Posterior cingulate gyrus (tissue), 11 donors: ENCODE data around the gene GRM4.

Experiments used
- DNase-seq, 10 donors: peaks; one replicate each; pipeline versions ENCODE4 v3.0.0 to v3.0.0-alpha.2; 2020 to 2021; ENCODE audit warnings: mixed read lengths in 3 of 10
- intact Hi-C: fragments of 100-400 bp; cut with DNase I; formaldehyde crosslinking; loops from one replicate; pipeline ENCODE4 v1.15.1; 2023

The GRM4 gene

DNA sequence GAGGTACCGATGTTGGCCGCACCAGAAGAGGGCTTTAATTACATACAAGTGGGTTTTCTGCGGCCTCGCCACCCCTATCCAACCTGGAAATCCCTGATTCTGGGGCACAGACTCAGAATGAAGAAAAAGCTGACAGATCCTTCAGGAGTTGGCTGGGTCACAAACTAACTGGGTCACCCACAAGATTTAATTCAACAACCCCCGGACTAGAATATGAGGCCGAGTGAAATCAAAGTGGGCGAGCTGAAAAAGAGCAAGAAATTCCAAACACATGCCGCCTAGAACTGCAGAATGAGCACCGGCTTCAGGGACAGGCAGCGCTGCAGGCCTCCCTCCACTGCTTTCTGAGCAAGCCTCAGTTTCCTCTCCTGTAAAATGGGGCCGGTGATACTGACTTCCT is 30.0 kb downstream of the GRM4 start:
- intact Hi-C loops = no loop called here
- DNase-seq = peak in 1 of 10 donors; percentile 6

DNA sequence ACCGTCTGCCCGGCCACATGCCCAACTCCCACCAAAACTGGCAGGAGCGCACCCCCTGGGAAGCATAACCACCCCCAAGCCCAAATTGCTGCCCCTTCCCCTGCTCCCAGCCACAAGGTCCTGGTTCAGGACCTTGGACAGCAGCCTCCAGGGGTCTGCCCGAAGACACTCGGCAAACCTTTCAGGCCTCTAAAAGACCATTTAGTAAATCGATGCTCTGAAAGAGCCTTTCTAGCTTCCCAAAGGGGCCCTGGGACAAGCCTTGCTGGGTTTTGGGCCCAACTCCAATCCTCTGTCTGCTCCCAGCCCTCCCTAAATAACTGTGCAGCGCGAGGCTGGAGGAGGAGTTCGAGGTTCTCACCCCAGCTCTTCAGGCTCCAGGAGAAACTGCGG is 30.5 kb downstream of the GRM4 start:
- intact Hi-C loops = no loop called here
- no peak for DNase-seq

DNA sequence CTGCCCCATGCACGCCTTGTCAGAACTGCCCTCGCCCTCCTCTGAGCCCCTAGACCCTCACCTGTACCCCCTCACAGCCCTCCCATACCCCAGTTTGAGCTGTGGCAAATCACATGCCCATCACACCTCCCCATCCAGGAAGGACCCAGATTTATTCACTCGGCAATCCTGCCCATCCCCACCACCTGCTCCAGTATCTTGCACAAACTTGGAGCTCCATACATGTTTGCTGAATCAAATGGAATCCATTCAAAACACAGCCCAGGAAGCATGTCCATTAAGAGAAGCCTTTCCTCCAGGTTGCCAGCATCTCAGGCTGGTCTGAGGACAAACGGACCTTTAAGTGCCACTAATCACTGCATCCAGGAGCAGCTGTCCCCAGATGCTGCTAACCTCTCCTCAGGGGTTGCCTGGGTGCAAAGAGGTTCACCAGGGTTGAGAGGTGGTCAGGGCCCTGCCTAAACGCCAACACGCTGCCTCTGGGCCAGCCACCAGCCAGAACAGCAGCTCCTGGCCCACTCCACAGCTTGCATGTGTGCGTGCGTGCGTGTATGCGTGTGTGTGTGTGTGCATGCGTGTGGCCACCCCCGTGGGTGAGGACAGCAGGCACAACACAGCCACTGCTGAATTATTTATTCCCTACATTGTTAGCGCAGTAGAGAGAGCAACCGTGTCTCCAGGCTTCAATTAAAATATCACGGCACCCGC is 31.0 kb downstream of the GRM4 start:
- peak in 1 of 10 donors; percentile 74 for DNase-seq
- intact Hi-C loops = no loop called here

DNA sequence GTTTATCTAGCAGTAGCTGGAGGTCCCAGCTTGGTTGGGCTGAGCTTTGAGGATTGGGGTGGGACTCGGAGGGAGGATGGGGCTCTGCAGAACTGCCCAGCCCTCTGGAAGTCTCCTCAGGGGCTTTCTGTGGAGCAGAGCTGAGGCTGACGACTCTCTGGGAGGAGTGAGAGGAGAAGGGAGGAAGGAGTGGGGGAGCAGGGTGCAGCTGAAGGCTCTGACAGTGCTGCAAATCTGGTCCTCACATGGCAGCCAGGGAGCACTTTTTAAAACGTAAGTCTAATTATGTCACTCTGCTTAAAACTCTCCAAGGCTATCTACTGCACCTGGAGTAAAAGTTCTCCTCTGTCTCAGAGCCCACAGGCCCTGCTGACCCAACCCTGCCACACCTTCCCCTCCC is 32.4 kb downstream of the GRM4 start:
- intact Hi-C loops = no loop called here
- no peak for DNase-seq

DNA sequence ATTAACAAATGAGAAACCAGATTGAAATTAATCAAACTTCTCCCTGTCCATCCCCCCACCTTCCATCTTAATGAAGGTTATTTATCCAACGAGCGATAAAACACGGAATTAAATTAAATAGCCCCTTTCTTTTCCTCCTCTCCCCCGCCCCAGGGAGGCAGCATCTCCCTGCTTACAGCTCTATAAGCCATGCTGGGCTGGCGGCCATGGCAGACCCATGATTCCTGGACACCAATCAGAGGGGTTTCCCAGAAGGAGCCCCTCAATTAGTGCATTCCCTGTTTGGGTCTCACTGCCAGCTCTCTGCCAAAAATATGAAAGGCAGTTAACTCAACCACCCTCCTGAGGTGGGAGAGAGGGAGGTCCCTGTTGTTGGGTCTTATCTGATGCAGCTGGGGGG is 33.8 kb downstream of the GRM4 start:
- intact Hi-C loops = no loop called here

DNA sequence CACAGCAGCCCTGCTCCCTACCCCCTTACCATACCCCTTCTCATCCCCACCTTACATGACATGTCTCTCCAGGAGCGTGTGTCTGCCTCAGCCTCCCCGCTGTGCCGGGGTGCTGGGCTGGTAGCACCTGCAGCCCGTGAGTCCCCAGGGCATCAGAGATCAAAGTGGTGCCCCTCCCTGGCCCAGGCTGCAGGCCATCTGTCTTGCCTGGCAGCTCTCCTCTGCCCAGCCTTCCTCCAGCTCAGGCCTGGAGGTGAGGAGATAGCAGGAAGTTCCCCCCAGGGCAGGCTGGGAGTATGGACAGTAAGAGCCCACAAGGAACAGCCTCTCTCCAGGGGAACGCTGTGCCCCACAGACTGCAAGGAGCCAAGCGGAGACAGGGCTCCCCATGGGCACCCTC is 35.3 kb downstream of the GRM4 start:
- intact Hi-C loops = no loop called here
- no peak for DNase-seq

More for the DNA sequence above, 33.8 kb downstream of the GRM4 start:
- no peak for DNase-seq

DNA sequence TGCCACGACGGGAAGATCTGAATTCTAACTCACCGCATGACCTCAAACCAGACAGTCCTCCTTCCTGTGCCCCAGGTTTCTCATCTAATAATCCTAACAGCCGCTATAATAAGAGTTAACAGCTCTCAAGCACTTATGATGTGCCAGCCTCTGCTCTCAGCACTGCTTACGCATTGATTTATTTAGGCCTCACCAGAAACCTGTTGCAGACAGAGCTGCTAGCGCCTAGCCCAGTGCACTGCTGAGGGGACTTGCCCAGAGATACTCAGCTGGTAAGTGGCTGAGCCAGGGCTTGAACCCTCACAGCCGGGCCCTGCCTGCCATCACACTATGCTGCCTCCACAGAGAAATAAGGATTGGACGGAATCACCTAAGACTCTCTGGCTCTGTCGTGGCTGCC is 37.7 kb downstream of the GRM4 start:
- intact Hi-C loops = no loop called here
- no peak for DNase-seq

DNA sequence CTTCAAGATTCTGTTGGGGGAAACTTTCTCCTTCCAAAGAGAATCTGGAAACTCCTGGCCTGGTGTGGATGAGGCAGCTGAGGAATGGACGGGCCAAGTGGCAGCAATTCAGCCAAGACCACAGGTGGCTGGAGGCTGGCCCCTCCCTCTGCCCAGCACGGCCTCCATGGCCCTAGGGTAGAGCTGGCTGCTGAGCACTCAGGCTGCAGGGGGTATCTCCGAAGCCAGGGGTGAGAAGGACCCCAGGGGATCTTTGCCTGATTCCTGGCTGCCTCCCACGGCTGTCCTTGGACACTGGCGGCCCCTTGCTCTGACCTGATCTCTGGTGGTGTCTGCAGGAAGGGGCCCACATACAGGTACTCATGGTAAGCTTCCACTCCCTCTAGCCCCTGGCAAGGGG is 39.0 kb downstream of the GRM4 start:
- no peak for DNase-seq
- intact Hi-C loops = no loop called here

DNA sequence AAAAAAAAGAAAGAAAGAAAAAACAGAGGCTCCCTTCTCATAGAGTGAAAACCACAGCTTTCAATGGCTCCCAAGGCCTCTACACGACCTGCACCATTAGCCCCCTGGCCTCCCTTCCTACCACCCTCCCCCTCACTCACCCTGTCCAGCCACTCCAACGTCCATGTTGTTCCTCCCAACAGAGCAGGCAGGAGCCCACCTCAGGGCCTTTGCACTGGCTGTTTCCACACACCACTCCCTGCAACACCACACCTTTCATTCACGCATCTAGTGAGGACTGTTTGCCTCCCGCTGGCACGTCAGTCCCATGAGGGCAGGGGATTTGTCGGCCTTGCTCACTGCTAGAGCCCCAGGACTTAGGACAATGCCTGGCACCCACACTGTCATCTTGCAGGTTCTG is 39.5 kb downstream of the GRM4 start:
- intact Hi-C loops = no loop called here
- no peak for DNase-seq

DNA sequence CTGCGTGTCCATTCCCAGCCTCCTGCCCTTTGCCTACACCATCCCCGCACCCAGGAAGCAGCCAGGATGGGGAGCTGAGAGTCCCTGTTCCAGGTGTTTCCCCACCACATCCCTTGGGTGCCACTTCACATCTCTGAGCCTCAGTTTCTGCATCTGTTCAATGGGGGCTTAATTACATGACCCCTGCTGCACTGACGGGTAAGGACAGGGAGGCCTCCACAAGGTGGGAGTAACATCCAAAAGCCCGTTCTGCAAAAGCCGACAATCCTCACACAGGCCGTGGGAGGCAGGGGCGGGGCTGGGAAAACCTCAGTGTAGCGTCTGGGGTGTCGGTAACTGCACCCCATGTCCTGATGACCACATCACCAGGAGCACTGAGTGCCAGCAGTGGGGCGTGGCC is 41.3 kb downstream of the GRM4 start:
- no peak for DNase-seq
- intact Hi-C loops = no loop called here

DNA sequence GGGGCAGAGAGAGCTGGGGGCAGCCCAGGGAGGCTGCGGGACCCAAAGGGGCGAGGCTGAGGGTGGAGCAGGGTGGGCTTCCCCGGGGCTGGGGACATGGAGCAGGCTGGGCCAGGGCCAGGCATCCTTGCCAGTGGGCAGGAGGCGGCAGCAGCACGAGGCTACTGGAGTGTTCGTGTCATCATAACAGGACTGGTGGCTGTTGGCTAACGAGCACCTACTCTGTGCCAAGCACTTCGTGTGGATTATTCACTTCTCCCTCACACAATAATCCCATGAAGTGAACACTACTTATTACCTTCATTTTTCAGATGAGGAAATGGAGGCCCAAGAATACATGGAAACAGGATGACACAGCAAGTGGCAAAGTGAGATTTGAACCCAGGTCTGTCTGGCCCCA is 41.7 kb downstream of the GRM4 start:
- intact Hi-C loops = no loop called here
- no peak for DNase-seq

DNA sequence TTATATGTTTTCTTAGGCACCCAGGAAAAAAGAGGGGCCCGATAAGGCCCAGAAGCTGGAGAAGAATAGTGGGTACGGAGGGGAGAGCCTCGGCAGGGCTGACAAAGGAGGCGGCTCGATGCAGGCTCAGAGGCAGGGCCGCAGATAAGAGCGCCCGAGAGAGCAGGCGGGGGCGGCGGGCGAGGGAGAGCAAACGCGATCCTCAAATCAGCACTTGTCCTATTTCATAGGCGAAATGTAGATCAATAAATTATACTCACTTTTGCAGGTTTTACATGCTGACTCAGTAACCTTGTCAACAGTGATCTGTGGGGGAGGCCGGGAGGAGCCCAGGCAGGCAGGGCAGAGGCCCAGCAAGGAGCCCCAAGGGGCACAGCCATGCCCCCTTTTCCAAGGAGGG is 42.6 kb downstream of the GRM4 start:
- intact Hi-C loops = no loop called here
- no peak for DNase-seq

DNA sequence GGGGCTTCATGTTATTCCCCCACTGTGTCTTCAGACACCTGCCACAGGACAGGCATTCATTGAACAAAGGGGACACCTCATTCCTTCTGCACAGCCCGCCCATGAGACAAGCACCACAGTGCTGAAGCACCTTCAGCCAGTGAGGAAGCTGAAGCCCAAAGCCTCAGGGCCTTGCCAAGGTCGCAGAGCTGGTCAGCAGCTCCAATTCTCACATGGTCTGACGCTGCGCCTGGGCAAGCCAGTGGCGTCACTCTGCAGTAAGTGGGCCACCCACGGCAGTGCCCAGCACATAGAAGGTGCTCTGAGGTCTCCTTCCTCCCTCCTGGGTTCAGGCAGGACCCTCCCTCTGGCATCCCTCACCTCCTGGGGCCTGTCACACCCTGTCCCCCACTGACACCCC is 43.2 kb downstream of the GRM4 start:
- intact Hi-C loops = no loop called here

DNA sequence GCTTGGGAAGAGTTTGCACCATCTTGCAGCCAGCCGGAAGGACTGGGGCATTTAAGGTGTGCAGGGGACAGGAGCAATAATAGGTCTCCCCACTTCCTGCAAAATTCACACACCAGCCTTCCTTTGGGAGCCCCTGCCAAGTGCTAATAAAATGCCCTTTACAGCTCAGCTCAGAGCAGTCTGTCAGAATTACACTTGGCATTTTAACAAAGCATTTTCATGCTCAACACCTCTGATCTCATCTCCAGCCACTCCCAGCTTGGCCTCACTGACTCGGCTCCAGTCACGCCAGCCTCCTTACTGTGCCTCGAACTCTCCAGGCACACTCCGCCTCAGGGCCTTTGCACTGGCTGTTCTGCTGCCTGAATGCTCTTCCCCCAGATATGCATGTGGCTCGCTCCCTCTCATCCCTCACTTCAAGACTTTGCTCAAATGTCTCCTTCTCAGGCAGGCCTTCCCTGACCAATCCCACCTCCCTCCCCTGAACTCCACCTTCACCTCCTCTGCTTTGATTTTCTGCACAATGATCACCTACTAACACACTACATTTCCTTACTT is 43.7 kb downstream of the GRM4 start:
- DNase-seq = no peak
- intact Hi-C loops = no loop called here

More for the DNA sequence above, 43.2 kb downstream of the GRM4 start:
- no peak for DNase-seq

DNA sequence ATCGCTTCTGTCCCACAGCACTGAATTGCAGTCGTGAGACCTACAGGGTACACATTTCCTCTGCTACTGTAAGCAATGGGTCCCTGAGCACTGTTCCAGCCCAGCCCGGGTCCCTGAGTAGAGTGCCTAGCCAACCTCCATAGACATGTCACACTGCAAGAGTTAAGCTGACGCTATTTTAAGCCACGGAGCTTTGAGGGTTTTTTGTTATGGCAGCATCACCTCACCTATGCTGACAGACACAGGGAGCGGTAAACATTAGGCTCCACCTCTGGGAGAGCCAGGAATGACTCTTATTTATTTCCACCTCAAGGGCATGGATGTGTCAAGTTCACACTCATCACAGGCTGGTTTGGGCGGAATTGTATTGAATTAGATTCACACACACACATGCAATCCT is 45.1 kb downstream of the GRM4 start:
- intact Hi-C loops = no loop called here
- DNase-seq = no peak

DNA sequence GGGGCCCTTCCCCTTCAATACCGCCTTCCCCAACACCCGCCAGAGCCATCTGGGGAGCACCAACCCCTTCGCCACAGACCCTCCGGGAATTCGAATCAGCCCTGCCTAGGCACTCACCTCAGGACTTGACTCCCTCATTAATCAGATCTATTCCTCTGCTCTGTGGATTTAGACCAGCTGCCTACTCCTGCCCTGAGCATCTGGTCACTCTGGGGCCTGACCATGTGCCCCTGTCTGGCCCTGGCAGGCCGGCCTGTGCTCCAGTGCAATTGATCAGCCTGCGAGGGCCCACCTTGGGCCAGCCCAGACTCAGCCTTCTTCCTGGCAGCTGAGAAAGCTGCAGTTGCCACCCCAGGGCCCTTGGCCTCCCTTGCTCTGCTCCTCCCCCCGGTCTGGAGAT is 46.0 kb downstream of the GRM4 start:
- no peak for DNase-seq
- intact Hi-C loops = no loop called here

DNA sequence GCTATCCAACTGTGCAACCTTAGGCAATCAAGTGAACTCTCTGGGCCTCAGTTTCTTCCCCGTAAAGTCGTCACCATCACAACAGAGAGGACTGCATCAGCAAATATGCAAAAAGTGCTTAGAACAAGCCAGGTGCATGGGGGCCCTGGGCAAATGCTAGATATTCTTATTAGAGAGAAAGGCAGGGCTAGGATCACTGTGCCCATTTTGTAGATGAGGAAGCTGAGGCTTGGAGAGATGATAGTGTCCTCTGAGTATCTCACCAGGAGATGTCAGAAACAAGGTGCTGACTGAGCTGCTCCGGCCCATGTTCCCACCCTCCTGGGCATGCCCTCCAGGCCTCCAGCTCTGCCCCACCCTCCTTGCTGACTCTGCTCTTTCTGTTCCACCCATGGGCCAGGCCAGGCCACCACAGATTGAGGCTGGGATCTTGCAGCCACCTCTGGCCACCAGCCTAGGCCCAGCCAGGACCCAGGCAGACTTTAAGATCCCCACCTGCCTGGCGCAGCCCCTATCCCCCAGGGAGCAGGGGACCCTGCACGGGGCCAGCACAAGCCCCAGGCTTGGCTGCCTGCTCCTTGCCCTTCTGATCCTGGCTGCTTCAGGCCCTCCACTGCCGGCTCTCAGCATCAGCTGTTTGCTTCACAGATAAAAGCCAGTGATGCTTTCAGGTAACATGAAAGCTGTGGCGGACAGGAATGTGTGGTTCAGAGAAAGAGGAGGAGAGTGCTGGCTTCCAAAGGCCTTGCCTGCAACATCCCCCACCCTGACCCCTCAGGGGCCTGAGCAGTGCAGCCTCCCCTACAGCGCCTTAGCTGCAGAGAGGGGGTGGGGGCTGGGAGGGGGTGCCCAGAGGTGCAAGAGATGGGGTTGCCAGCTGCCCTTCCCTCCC is 47.6 kb downstream of the GRM4 start:
- no peak for DNase-seq
- intact Hi-C loops = no loop called here

DNA sequence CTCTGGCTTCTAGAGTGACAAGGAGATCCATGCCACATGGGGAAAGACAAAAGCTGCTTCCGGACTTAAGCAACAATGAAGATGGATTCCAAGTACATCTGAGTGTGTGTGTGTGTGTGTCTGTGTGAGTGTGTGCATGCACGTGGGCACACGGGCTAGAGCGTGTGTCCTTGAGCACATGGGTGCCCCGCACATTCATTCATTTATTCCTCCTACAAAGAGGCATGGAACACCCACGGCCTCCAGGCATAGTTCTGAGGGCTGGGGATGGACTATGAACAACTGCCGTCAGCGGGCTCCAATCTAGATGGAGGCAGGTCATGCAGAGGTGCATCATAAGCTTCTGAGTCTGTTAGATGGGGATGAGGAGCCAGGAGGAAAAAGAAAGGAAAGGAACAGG is 49.1 kb downstream of the GRM4 start:
- intact Hi-C loops = no loop called here
- DNase-seq = no peak

DNA sequence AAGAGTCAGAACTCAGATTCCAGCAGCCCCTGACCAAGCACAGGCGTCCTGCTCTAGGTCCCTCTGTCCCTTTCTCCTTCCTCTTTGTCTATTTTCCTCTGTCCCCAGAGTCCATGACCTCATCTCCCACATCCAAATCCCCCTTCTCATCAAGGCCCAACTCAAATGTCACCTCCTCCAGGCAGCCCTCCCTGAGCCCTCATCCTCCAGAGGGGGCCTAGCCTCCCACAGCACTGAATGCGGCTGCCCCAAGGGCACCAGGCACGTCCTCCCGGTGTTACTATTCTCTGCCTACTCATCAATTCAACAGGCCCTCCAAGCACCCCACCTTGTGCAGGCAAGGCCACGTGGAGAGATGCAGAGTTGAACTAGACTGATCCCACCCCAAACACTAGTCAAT is 49.7 kb downstream of the GRM4 start:
- no peak for DNase-seq
- intact Hi-C loops = no loop called here

DNA sequence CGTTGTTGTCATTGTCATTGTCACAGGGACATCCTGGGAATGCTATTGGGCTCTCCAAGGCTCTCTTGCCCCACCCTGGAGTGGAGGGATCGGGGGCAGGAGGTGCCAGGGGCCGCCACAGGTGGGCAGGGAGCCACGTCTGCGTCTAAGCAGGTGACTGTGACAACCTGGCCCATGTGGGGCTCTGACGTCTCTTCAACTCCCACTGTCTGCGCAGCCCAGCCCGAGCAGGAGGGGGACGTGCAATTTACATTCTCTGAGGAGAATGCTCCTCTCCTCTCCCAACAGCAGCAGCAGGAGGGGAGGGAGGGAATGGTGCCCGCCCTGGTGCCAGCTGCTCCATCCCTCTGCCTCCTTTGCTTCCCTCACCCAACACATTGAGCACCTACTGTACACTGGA is 50.1 kb downstream of the GRM4 start:
- no peak for DNase-seq
- intact Hi-C loops = no loop called here

DNA sequence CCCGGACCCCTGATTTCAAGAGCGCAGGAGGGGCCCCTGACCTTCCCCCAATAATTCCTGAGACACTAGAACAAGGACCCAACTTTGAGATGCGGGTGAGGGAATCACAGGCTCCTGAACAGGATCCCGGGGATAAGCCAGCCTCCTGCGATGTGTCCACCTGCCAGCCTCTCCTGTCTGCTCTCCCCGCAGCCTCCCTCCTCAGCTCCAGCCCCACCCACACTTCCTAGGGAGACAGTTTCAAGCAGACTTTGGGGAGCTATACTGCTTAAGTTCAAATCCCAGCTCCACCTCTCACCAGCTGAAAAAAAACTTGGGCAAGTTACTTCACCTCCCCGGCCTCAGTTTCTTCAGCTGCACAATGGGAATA is 50.8 kb downstream of the GRM4 start:
- no peak for DNase-seq
- intact Hi-C loops = no loop called here
